Stimulated activated CD4-positive, alpha-beta T cell treated with anti-CD3 and anti-CD28 coated beads, Interleukin-4, amount 100 ng/mL, for 1 hour (primary cell): ENCODE results near the gene CELA3A.
"Not testable (repeated sequence)": the region's sequence is repeated elsewhere in the genome, so short reads cannot be mapped to it uniquely, and the experiment has no call there.

ENCODE experiments used
- DNase-seq: peaks from one replicate; pipeline ENCODE4 v3.0.0-alpha.2; 2020

The CELA3A gene

DNA sequence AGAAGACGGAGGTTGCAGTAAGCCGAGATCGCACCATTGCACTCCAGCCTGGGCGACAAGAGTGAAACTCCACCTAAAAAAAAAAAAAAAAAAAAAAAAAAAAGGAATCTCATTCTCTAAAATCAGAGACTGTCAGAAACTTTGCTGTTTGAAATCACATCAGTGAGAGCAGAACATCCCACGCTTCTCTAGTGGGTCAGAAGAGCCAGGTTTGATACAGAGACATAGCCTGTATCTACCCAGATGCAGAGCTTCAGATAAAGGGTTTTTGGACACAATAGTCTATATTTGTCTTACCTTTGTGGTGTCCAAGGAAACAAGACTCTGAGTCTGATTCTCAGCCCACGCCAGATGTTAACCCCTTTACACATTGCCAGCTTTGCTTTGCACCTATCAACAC is 19.6 kb downstream of the CELA3A start:
- no peak for DNase-seq

DNA sequence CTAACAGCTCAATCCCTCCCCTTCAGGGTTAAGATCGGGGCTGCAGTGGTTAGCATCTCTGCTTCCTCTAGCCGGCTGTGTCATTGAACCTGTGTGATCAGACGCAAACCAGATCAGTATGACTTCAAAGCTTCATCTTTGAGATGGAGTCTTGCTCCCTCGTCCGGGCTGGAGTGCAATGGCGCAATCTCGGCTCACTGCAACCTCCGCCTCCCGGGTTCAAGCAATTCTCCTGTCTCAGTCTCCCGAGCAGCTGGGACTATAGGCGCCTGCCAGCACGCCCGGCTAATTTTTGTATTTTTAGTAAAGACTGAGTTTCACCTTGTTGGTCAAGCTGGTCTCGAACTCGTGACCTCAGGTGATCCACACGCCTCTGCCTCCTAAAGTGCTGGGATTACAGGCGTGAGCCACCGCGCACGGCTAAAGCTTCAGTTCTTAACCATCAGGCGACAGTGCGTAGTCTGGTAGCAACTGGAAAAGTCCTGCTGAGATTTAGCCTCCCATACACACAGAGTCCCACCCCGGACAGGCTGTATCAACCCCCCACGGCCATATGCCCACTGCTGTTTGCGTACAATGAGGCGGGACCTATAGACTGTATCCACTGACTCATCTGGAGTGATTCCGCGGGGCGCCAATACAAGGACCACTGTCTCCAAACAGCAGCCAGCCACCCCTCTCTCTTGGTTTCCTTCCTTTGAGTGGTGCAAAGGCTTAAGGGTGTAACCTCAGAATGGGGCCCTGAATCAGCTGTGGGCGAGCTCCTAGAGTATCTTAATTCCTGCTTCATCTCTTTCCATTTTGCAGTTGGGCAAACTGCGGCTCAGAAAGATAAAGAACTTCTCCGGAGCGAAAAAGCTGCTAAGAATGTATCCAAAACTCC is 23.3 kb downstream of the CELA3A start:
- peak; percentile 59 for DNase-seq

DNA sequence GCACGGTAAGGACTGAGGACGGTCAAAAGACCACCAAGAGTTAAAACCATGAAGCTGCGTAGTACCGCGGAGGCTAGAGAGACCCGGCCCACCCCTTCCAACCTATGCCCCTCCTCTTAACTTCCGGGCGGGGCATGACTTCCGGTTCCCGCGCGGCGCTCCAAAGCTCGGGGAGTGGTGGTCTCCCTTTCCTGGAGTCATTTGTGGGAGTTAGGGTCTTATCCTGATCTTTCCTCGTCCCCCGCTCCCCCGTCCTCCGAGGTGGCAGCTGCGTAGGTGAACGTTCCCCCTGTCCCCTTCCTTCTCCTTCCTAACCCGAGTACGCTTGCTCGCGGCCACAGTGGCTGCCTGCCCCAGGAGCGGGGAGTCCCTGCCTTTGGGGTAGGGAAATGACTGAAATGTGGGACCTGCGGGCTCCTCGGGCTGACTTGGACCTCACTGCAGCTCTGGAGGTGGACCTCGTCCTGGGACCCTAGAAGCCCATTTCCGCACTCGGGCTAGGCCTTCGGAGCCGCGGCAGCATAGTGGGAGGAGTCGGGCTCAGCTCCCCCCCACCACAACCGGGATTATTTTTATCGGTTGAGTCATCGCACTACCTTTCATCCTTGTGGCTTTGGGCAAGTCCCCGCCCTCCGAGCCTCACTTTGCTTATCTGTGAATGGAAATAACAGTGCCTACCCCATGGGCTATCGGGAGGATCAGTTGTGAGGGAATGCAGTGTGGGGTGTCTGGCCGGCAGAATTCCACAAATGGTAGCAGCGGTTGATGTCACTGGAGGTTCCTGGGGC is 24.1 kb downstream of the CELA3A start:
- peak; percentile 86 for DNase-seq

DNA sequence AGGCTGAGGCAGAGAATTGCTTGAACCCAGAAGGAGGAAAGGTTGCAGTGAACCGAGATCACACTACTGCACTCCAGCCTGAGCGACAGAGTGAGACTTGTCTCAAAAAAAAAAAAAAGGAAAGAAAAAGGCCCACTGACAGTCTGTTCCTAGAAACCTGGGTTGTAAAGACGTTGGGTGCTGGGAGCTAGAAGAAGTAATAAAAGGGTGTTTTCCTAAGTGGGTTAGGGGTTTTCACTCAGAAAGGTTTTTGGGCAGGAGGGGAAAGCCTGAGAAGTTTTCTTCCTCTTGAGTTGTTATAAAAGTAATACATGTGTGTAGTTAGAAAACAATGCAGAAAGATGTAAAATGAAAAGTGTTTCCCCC is 25.4 kb downstream of the CELA3A start:
- no peak for DNase-seq

DNA sequence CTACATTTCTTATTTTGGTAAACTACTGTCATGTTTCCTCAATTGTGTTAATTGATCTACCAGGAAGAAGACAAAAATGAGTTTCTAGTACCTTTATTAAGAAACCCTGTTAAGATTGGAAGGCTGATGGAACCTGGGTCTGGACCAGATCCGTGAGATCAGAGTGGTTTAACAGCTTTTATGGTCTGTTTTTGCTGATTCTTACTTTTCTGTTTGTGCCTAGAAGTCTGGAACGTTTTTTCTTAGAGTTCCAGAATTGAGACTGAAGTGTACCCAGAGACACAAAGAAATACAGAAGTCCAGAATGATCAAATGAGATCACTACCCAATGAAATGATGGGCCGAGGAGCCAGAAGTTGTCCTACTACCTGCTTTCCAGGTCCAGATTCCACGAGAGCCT is 28.6 kb downstream of the CELA3A start:
- DNase-seq: no peak

DNA sequence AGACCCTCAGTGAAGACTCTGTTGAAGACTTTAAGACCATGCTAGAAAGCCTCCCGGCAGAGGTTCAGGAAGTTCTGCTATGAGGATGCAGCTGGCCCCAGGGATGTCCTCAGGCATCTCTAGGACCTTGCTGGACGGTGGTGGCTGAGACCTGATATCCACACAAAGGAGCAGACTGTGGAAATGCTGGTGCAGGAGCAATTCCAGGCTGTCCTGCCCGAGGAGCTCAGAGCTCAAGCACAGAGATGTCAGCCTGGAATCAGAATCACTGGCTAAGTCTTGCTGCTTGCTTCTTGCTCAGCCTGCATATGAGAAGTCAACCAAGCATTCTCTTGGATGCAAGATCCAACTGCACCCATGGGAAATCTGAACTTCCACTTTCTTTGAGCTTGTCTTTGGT is 29.0 kb downstream of the CELA3A start:
- no peak for DNase-seq

DNA sequence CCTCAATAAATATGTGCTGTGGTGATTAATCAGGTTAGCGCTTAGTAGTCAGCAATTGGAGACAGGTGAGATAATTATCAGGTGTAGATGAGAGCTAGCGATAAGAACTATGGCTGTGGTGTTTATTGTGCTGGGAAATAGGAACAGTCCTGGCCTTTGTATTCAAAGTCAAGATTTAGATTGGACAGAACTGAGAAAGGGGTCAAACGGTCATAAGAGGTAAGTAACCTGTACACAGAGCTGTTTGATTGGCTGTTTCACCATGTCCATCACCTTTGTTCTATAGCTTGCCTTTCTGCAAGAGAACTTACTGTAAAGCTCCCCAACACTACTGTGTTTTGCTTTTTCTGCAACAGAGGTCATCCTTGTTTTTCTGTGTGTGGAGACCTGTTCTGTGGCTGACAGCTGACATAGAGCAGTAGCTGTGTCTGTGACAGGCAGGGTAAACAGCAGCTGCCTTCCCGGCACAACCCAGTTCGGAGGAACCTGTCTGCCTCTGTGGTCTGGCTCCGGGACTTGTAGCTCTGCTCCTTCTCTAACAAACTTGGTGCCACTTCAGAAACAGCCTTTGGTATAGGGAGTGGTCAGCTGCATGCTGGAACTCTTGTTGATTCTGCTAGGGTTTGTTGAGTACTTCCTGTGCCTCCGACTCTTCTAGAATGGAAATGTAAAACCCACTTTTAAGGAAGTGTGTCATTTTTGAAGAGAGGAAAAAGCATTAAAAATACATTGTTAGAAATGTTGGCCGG is 29.9 kb downstream of the CELA3A start:
- peak; percentile 20 for DNase-seq

DNA sequence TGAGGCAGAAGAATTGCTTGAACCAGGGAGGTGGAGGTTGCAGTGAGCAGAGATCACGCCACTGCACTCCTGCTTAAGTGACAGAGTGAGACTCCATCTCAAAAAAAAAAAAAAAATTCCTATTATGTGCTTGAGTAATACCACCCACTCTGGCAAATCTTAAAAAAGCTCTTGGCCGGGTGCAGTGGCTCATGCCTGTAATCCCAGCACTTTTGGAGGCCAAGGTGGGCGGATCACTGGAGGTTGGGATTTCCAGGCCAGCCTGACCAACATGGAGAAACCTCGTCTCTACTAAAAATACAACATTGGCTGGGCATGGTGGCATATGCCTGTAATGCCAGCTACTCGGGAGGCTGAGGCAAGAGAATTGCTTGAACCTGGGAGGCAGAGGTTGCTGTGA is 33.4 kb downstream of the CELA3A start:
- DNase-seq: not testable (repeated sequence)

DNA sequence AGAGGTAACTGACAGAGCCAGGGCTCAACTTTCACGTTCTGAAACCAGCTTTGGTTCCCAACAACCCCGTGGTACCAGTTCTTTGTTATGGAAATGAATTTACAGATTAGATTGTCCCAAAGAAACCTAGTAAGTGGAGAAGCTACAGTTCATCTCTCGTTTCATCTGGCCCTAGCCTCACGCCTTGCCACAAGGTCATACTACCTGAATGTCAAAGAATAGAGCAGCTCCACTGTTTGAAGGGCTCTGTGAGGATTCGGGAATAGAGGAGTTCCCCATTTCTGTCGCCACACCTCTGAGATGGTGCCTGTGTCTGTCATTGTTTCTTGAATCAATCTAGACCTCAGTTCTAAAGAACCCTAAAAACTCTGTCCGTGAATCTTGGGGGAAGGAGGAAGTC is 36.1 kb downstream of the CELA3A start:
- no peak for DNase-seq

DNA sequence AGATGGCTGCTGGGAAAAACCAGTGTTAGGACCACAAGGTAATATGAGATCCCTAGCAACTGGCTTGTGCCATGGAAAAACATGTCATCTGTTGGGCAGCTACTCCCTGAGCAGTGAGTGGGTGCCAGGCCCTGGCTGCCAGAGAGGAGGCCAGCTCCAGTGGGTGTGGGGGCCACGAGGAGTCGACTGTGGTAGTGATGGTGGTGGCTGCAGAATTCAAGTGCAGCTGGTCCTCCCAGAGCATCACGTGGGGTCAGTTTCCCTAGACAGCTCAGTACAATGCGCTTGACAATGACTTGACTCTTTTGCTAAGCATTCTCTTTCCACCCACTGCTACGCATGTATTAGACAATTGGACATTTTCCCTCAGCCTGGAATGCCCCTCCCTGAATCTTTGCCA is 36.6 kb downstream of the CELA3A start:
- DNase-seq: no peak

DNA sequence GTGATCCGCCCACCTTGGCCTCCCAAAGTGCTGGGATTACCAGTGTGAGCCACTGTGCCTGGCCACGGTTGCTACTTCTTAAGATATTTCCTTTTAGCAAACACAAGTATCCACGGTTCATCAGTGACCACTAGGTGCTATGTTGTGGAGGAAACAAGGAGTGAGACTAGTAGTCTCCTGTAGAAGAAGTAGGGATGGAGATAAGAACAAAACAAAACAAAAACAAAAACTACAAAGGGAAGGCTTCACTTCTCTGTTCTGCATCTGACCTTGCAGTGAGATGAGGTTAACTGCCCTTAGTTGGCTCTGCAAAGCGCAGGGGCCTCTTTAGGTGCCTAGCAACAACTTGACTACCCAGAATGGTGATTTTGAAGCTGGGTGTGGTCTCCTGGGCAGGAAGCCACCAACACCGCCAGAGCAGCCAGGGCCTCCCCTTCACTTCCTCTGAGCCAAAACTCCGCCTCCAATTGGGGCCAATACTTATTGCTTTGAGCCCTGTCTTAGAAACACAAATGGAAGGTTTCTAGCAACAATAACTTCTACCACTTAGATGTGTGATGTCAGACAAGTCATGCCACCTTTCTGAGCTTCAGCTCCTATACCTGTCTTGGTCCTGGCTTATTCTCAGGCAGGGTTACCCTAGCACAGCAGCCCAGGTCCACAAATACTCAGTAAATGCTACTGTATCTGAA is 38.3 kb downstream of the CELA3A start:
- peak; percentile 73 for DNase-seq

DNA sequence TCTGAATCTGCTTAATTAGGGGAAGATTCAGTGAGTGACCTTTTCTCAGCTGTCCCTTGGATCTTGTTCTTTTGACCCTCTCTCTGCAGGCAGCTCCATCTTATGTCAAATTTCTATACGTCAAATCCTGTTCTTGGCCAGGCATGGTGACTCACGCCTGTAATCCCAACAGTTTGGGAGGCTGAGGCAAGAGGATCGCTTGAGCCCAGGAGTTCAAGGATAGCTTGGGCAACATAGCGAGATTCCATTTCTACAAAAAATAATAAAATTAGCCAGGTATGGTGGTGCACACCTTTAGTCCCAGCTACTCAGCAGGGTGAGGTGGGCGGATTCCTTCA is 38.8 kb downstream of the CELA3A start:
- DNase-seq: no peak

DNA sequence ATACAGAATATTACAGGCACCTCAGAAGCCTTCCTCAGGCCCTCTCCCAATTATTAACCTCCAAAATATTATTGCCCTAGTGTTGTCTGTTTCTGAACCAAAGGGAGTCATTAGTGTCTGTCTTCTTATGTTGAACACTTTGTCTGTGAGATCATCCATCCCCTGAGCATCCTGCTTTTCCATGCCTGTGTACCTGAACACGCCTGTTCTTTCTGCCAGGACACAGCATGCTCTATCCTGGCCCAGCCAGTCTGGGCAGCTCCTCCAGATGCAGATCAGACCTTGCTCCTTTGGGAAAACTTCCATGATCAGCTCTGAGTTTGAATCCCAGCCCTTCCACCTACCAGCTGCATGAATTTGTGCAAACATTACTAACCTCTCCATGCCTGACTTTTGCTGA is 40.0 kb downstream of the CELA3A start:
- no peak for DNase-seq

DNA sequence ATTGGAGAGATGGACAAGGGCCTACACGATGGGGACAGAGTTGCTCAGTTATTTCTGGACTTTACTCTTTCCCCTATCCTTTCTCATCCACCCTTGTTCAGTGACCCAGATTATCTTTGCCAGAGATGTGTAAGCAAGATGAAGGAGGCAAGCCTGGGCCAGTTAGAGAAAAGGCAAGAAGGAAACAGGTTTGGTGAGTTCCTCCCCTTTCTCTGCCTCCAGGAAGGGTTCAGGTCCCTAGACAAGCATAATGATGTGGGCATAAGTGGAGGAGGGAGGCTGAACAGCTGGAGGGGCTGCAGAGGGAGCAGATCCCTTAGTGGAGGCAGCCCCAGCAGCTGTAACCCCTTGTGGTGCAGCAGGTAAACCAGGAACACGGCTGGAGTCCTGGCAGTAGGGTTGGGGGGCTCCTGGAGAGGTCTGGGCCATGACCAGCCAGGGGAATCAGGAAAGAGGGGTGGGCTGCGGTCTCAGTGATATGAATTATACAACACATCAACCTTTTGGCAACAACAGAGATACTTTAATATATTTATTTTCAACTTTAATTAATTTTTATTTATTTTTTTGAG is 41.8 kb downstream of the CELA3A start:
- no peak for DNase-seq

DNA sequence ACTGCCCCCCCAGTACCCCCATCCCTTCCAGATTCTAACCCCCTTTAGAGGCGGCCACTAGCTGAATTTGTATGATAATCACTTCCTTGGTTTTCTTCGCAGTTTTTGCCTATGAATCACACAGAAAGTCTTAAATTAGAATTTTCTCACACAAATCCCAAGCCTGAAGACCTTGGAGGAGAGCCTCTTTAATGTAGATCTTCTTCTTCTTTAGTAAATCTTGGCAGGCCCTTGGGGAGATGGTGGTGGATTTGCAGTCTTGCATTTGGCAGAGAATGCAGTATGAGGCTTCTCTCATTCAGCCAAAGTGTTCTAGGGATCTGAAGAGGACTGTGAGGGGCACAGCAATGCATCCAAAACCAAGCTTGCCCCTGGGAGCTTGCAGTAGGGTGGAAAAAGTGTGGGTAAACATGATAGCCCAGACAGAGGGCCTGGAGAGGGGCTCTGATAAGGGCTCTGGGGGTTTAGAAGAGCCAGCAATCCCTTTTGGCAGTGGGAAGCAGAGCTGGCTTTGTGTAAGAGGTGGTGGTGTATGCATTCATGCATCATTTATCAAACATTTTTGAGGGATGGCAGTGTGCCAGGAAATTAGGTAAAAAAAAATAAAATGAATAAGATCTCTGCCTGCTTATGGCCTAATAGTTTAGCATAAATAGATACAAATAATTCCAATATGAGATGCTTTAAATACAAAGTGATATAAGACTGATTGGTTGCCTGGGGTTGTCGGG is 43.4 kb downstream of the CELA3A start:
- no peak for DNase-seq

DNA sequence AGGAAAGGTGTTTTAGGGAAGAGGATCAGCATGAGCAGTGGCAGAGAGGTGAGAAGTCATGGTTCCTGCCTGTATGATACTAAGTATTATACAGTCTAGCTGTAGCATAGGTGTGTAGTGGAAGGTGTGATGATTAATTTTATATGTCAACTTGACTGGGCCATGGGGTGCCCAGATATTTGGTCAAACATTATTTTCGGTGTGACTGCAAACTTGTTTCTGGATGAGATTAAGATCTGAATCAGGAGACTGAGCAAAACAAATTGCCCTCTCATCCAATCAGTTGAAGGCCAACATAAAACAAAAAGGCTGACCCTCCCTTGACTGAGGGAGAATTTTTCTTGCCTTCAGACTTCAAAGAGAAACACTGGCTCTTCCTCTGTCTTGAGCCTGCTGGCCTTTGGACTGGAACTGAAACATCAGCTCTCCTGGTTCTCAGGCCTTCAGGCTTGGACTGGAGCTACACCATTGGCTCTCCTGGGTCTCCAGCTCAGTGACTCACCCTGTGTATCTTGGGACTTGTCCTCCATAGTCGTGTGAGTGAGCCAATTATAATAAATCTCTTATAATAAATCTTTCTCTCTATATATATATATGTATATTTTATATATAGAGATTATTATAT is 44.3 kb downstream of the CELA3A start:
- no peak for DNase-seq

DNA sequence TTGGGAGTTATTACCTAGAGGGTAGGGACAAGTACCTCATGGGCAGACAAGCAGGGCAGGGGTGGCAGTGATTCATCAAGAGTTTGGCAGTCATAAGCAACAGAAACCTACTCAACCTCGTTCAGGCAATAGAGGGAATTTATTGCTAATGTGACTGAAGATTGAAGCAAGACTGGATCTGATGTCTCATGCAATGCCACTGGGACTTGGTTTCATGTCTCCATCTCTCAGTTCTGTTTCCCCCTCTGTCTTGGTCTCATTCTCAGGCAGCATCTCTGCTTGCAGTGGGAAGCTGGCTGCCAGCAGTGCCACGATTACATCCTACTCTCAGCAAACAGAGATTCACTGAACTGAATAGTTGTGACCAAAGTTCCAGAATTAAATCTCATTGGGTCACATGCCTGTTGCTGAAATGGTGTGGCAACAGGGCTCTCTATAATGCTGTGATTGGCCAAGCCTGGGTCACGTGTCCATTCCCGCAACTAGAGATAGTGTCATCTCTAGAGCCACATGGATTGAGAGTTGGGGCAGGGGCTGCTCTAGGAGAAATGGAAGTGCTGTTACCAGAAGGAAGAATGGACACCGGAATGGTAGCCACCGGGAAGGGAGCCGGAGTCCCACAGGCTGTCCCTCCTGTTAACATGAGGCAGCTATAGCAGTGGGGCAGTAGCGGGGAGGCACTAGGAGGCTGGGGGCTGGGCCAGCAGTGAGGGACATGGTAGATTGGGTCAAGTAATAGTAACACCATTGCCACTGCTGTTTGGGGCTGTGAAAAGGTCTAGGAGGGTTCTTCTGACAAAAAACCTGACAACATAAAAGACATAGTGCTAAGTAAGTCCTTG is 47.1 kb downstream of the CELA3A start:
- DNase-seq: peak; percentile 36

DNA sequence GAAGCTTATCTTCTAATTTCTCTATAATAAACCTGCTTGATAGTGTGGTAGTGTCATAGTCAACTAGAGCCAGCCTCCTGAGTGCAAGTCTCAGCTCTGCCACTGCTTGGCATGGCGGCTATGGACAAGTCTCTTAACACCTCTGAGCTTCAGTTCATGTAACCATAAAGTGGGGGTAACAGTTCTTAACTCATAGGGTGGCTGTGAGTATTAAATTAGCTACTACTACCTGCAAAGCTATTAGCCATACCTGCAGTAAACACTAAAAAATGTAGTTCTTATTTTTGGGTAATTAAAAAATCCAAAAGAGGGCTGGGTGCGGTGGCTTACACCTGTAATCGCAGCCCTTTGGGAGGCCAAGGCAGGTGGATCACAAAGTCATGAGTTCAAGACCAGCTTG is 48.9 kb downstream of the CELA3A start:
- no peak for DNase-seq

DNA sequence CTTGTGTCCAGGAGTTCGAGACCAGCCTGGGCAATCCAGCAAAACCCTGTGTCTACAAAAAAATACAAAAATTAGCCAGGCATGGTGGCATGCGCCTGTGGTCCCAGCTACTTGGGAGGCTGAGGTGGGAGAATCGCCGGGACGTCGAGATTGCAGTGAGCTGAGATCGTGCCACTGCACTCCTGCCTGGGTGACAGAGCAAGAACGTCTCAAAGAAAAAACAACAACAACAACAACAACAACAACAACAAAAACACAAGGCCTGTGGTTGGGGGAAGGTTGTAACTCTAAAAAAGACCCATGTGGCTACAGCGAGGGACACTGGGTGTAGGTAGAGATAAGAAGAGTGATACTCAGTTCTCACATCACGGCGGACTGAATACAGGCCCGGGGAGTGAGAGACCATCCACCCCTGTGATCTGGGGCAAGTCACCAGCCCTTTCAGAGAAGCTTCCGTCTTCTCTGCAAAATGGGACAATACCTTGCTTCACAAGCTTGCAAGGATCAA is 50.2 kb downstream of the CELA3A start:
- no peak for DNase-seq
